HFF-Myc (cell line): ENCODE measurements around the gene ASIC3.

Experiments
- DNase-seq: peaks from one replicate; pipeline ENCODE4 v3.0.0-alpha.2; 2011; ENCODE audit warnings: low read depth; ENCODE audit errors: extremely low read depth
- H3K4me3 ChIP-seq: replicated peaks from 2 replicates; pipeline ENCODE4 v1.5.1; 2011; ENCODE audit warnings: low read depth, mild to moderate bottlenecking, control low read depth, low read length
- CTCF ChIP-seq: IDR thresholded peaks from 2 replicates; pipeline ENCODE4 v1.5.1; 2012; ENCODE audit warnings: mild to moderate bottlenecking, low read depth, low read length, control low read depth; ENCODE audit errors: missing control alignments

The ASIC3 gene

GRCh38 chr7:151046603-151047573 is 1.4 kb upstream of the ASIC3 start:
- no peak overlapping the region for H3K4me3 ChIP-seq
- TF ChIP-seq CTCF: no peak
- no peak for DNase-seq

GRCh38 chr7:151048911-151049463 is 656 bp downstream of the ASIC3 start:
- no peak for TF ChIP-seq CTCF
- no peak overlapping the region for H3K4me3 ChIP-seq
- no peak for DNase-seq

- no peak for DNase-seq
- no peak for TF ChIP-seq CTCF
- no peak overlapping the region for H3K4me3 ChIP-seq
Observed at GRCh38 chr7:151051108-151051507, 2.8 kb downstream of the ASIC3 start.

GRCh38 chr7:151053096-151053495 is 4.8 kb downstream of the ASIC3 start:
- TF ChIP-seq CTCF: no peak
- no peak for DNase-seq
- H3K4me3 ChIP-seq: no peak overlapping the region

- no peak for TF ChIP-seq CTCF
- no peak for DNase-seq
- H3K4me3 ChIP-seq: no peak overlapping the region
Observed at GRCh38 chr7:151053751-151054150, 5.4 kb downstream of the ASIC3 start.

GRCh38 chr7:151056283-151056665 is 7.9 kb downstream of the ASIC3 start:
- no peak overlapping the region for H3K4me3 ChIP-seq
- TF ChIP-seq CTCF: no peak
- DNase-seq: no peak
